H1 (cell line): ENCODE data around the gene NUDT19. TPM values are rescaled to one million over a fixed set of nuclear protein-coding genes. Genes with fewer than 3 reads are reported as not detected.

Experiments
- CTCF ChIA-PET: fragments of 300-600 bp; sonication (Branson Sonifier 250); formaldehyde crosslinking; loops from one replicate; lab custom pipeline; 2021; ENCODE audit not compliant: partially characterized antibody; lab: Charles Lee
- POLR2A ChIA-PET: fragments of 300-600 bp; sonication (Branson Sonifier 250); formaldehyde crosslinking; loops from one replicate; lab custom pipeline; 2021; ENCODE audit warnings: inconsistent platforms; ENCODE audit not compliant: partially characterized antibody; lab: Charles Lee
- DNase-seq, 2 experiments: peaks; one replicate each; pipeline versions ENCODE4 v3.0.0 to v3.0.0-alpha.2; 2010 to 2022; ENCODE audit warnings: low spot score in 2 of 2, low read depth in 1 of 2, mixed read lengths in 1 of 2
- FAIRE-seq: peaks from 2 replicates; lab custom pipeline; 2011; peaks lifted over from hg19 to GRCh38; lab: Jason Lieb, UNC
- H2AFZ ChIP-seq: 2 replicates; pipeline ENCODE4 v1.8.1; 2012; ENCODE audit warnings: low read length, inconsistent platforms
- H2AK5ac ChIP-seq: 2 replicates; pipeline ENCODE4 v1.6.1; 2013; ENCODE audit warnings: low read depth, low read length
- H2BK120ac ChIP-seq: replicated peaks from 2 replicates; pipeline ENCODE3; 2013; ENCODE audit warnings: low read depth, low read length, inconsistent platforms
- H2BK12ac ChIP-seq: 2 replicates; pipeline ENCODE4 v1.6.1; 2013; ENCODE audit warnings: low read depth, low read length
- H2BK15ac ChIP-seq: 2 replicates; pipeline ENCODE4 v1.6.1; 2013; ENCODE audit warnings: low read length
- H2BK20ac ChIP-seq: 2 replicates; pipeline ENCODE4 v1.6.1; 2013; ENCODE audit warnings: low read length
- H2BK5ac ChIP-seq: 2 replicates; pipeline ENCODE4 v1.6.1; 2013; ENCODE audit warnings: low read depth, low read length
- H3K14ac ChIP-seq: 2 replicates; pipeline ENCODE4 v1.6.1; 2013; ENCODE audit warnings: inconsistent platforms; ENCODE audit not compliant: insufficient read length
- H3K18ac ChIP-seq: 2 replicates; pipeline ENCODE4 v1.6.1; 2013; ENCODE audit warnings: low read length; ENCODE audit errors: extremely low read depth
- H3K23ac ChIP-seq: 2 replicates; pipeline ENCODE4 v1.6.1; 2013; ENCODE audit warnings: inconsistent platforms; ENCODE audit not compliant: insufficient read length
- H3K23me2 ChIP-seq: 2 replicates; pipeline ENCODE4 v1.6.1; 2013; ENCODE audit warnings: low read depth, low read length
- H3K27ac ChIP-seq: 2 replicates; pipeline ENCODE4 v1.6.1; 2011; ENCODE audit warnings: low read depth, low read length, inconsistent platforms
- H3K27me3 ChIP-seq, 4 experiments: replicated peaks in 1 of 4; 1 replicate in 1 of 4; 2 replicates in 3 of 4; pipeline versions ENCODE4 v1.6.1 to v1.8.1; 2011 to 2013; ENCODE audit warnings: low read length in 3 of 4, mild to moderate bottlenecking in 3 of 4, inconsistent platforms in 2 of 4, mixed read lengths in 2 of 4, moderate library complexity in 1 of 4; ENCODE audit not compliant: control insufficient read depth in 3 of 4, insufficient read depth in 3 of 4; ENCODE audit errors: extremely low read depth in 1 of 4
- H3K36me3 ChIP-seq, 4 experiments: 2 replicates each; pipeline versions ENCODE4 v1.6.1 to v1.8.1; 2011 to 2013; ENCODE audit warnings: mild to moderate bottlenecking in 4 of 4, low read length in 3 of 4, moderate library complexity in 2 of 4, control low read depth in 1 of 4, inconsistent platforms in 1 of 4; ENCODE audit not compliant: insufficient read depth in 4 of 4, control insufficient read depth in 2 of 4
- H3K4ac ChIP-seq: replicated peaks from 2 replicates; pipeline ENCODE3; 2013; ENCODE audit warnings: low read length, low read depth, mixed read lengths, inconsistent platforms; ENCODE audit not compliant: insufficient read length
- H3K4me1 ChIP-seq, 4 experiments: replicated peaks in 1 of 4; 1 replicate in 1 of 4; 2 replicates in 3 of 4; pipeline versions ENCODE4 v1.6.1 to v1.8.1; 2011 to 2013; ENCODE audit warnings: low read length in 3 of 4, inconsistent platforms in 2 of 4, mixed read lengths in 1 of 4; ENCODE audit not compliant: insufficient read depth in 4 of 4, control insufficient read depth in 3 of 4
- H3K4me2 ChIP-seq, 2 experiments: 2 replicates each; pipeline versions ENCODE4 v1.6.1 to v1.8.1; 2011 to 2013; ENCODE audit warnings: low read depth in 2 of 2, low read length in 2 of 2, control low read depth in 1 of 2, inconsistent platforms in 1 of 2, mild to moderate bottlenecking in 1 of 2; ENCODE audit not compliant: insufficient read depth in 1 of 2
- H3K4me3 ChIP-seq, 4 experiments: fragments of 200-600, 300-600 bp in 1 of 4; sonication (generic), shearing (Covaris generic), sonication (Bioruptor Twin) in 1 of 4; 2 replicates each; pipeline versions ENCODE4 v1.5.1 to v1.8.1; 2011 to 2016; ENCODE audit warnings: low read length in 4 of 4, low read depth in 3 of 4, control low read depth in 2 of 4, inconsistent platforms in 2 of 4, mild to moderate bottlenecking in 2 of 4, mixed read lengths in 1 of 4, moderate library complexity in 1 of 4; ENCODE audit not compliant: insufficient read depth in 2 of 4; ENCODE audit errors: extremely low read depth in 1 of 4
- H3K56ac ChIP-seq: replicated peaks from 2 replicates; pipeline ENCODE3; 2013; ENCODE audit warnings: low read depth, mild to moderate bottlenecking, mixed read lengths, low read length, inconsistent platforms; ENCODE audit not compliant: insufficient read length
- H3K79me1 ChIP-seq: 2 replicates; pipeline ENCODE4 v1.6.1; 2013; ENCODE audit warnings: low read depth, low read length, control low read depth
- H3K79me2 ChIP-seq, 2 experiments: 2 replicates each; pipeline versions ENCODE4 v1.6.1 to v1.8.1; 2012 to 2013; ENCODE audit warnings: low read length in 2 of 2, mild to moderate bottlenecking in 2 of 2, inconsistent platforms in 1 of 2; ENCODE audit not compliant: insufficient read depth in 2 of 2, control insufficient read depth in 1 of 2
- H3K9ac ChIP-seq, 4 experiments: replicated peaks in 1 of 4; 1 replicate in 1 of 4; 2 replicates in 3 of 4; pipeline versions ENCODE4 v1.6.1 to v1.8.1; 2011 to 2013; ENCODE audit warnings: low read depth in 3 of 4, low read length in 3 of 4, control low read depth in 2 of 4, mild to moderate bottlenecking in 2 of 4, moderate library complexity in 2 of 4, inconsistent platforms in 1 of 4; ENCODE audit errors: extremely low read depth in 1 of 4
- H3K9me3 ChIP-seq, 2 experiments: 2 replicates each; pipeline versions ENCODE4 v1.6.1 to v1.8.1; 2012 to 2013; ENCODE audit warnings: mild to moderate bottlenecking in 2 of 2, moderate library complexity in 2 of 2, control low read depth in 1 of 2, inconsistent platforms in 1 of 2, low read depth in 1 of 2, low read length in 1 of 2, mixed read lengths in 1 of 2; ENCODE audit not compliant: insufficient read depth in 2 of 2
- H4K20me1 ChIP-seq, 2 experiments: replicated peaks in 1 of 2; 2 replicates each; pipeline versions ENCODE3 to v1.8.1; 2011 to 2013; ENCODE audit warnings: inconsistent platforms in 2 of 2, low read length in 2 of 2, mild to moderate bottlenecking in 1 of 2; ENCODE audit not compliant: insufficient read depth in 2 of 2, control insufficient read depth in 1 of 2
- H4K5ac ChIP-seq: 2 replicates; pipeline ENCODE4 v1.6.1; 2013; ENCODE audit warnings: low read length, low read depth, mixed read lengths, inconsistent platforms; ENCODE audit not compliant: insufficient read length
- H4K8ac ChIP-seq: 2 replicates; pipeline ENCODE4 v1.8.0; 2013; ENCODE audit warnings: mild to moderate bottlenecking, moderate library complexity, low read length, inconsistent platforms; ENCODE audit not compliant: insufficient read depth; ENCODE audit errors: extremely low read depth
- H4K91ac ChIP-seq: replicated peaks from 2 replicates; pipeline ENCODE3; 2013; ENCODE audit warnings: low read length, mixed read lengths, inconsistent platforms; ENCODE audit not compliant: insufficient read length
- BCL11A ChIP-seq, 2 experiments: IDR thresholded peaks; one replicate each; pipeline ENCODE4 v1.6.1; 2011; ENCODE audit warnings: low read depth in 2 of 2, low read length in 2 of 2, mild to moderate bottlenecking in 2 of 2
- CBX8 ChIP-seq: fragments of 300-800, 300-1000 bp; sonication (generic); IDR thresholded peaks from 2 replicates; pipeline ENCODE4 v1.7.1; 2016; ENCODE audit warnings: low read depth, low read length, borderline replicate concordance
- GABPA ChIP-seq: IDR thresholded peaks from 2 replicates; pipeline ENCODE4 v1.6.1; 2011; ENCODE audit warnings: mild to moderate bottlenecking, low read length, moderate library complexity, borderline replicate concordance; ENCODE audit not compliant: insufficient read depth
- GTF2F1 ChIP-seq: IDR thresholded peaks from 2 replicates; pipeline ENCODE4 v1.6.1; 2012; ENCODE audit warnings: low read depth, low read length, improper control_type of control experiment, borderline replicate concordance
- JUND ChIP-seq: IDR thresholded peaks from 2 replicates; pipeline ENCODE4 v1.6.1; 2011; ENCODE audit warnings: mild to moderate bottlenecking, improper control_type of control experiment, low read length
- POU5F1 ChIP-seq: IDR thresholded peaks from 2 replicates; pipeline ENCODE4 v1.6.1; 2011; ENCODE audit warnings: low read depth, mild to moderate bottlenecking, low read length, moderate library complexity
- SIN3A ChIP-seq, 2 experiments: IDR thresholded peaks in 1 of 2; conservative IDR thresholded peaks in 1 of 2; 2 replicates each; pipeline ENCODE4 v1.6.1; 2011 to 2012; ENCODE audit warnings: low read length in 2 of 2, improper control_type of control experiment in 1 of 2, low read depth in 1 of 2, mild to moderate bottlenecking in 1 of 2
- SP4 ChIP-seq: IDR thresholded peaks from 2 replicates; pipeline ENCODE4 v1.6.1; 2012; ENCODE audit warnings: low read length, inconsistent platforms
- TAF1 ChIP-seq: IDR thresholded peaks from 2 replicates; pipeline ENCODE4 v1.6.1; 2011; ENCODE audit warnings: mild to moderate bottlenecking, low read depth, low read length
- TCF12 ChIP-seq: IDR thresholded peaks from 2 replicates; pipeline ENCODE4 v1.6.1; 2011; ENCODE audit warnings: low read depth, mild to moderate bottlenecking, low read length
- TEAD4 ChIP-seq: IDR thresholded peaks from 2 replicates; pipeline ENCODE4 v1.6.1; 2012; ENCODE audit warnings: low read depth, low read length, inconsistent platforms, mixed read lengths
- ZNF274 ChIP-seq: IDR thresholded peaks from 2 replicates; pipeline ENCODE4 v1.7.0; 2012; ENCODE audit warnings: low read length, borderline replicate concordance; ENCODE audit errors: extremely low read depth
- WGBS, 2 experiments: shearing (Covaris generic) in 1 of 2; methylation state at CpG; one replicate each; pipeline versions ENCODE4 v1.1.6 to v1.1.7; 2013 to 2015; ENCODE audit warnings: low lambda C conversion rate in 2 of 2, mixed read lengths in 2 of 2, inconsistent platforms in 1 of 2, low coverage in 1 of 2, missing lambda C conversion rate in 1 of 2; ENCODE audit not compliant: insufficient replicate concordance in 2 of 2, insufficient coverage in 1 of 2, insufficient read length in 1 of 2; ENCODE audit errors: extremely low coverage in 1 of 2, missing lambda C conversion rate in 1 of 2; 5-methylcytosine and 5-hydroxymethylcytosine counted together
- polyA plus RNA-seq, 7 experiments: library from polyadenylated mRNA; depleted of rRNA in 3 of 7; stranded (reverse) in 5 of 7; unstranded in 2 of 7; fragments of >200 nt in 5 of 7; fragments of 200-250 nt in 2 of 7; gene quantifications; 1 replicate in 5 of 7; 2 replicates in 1 of 7; 4 replicates in 1 of 7; pipeline versions ENCODE4 v1.2.1 to v1.2.3, GENCODE V29; 2011 to 2013; ENCODE audit warnings: missing spikeins in 2 of 7, mixed read lengths in 2 of 7
- total RNA-seq: library from RNA; stranded (reverse); fragmentation: NEBNext Ultra II Directional; extraction: Animal tissue kit (Norgen Biotek cat#: 25700); gene quantifications from 2 replicates; pipeline ENCODE4 v1.2.1, GENCODE V29; 2021

NUDT19 gene
- total and polyA plus RNA-seq, 2 of the 8 experiments (the other 6 are each of a cell fraction or from before 2014, with no cell fraction given), result 2.0 to 3.3 TPM

- H4K5ac ChIP-seq, result no peak overlapping the region
- no peak for FAIRE-seq
- no peak overlapping the region for H2BK120ac ChIP-seq
- peaks cover 7% of the 10 kb centered on the region; the same call in 1 of the 2 replicates for H3K23me2 ChIP-seq
- H4K20me1 ChIP-seq, result no peaks in the 10 kb centered on the region
- H3K56ac ChIP-seq, result no peak overlapping the region
- no peak for DNase-seq
- no peak overlapping the region for H3K4me3 ChIP-seq
- TF ChIP-seq SP4, result no peak
- TF ChIP-seq TEAD4, result no peak
- no peak for TF ChIP-seq ZNF274
- TF ChIP-seq GTF2F1, result no peak
- no peak for TF ChIP-seq BCL11A (IDR thresholded peaks at IDR 0.05; ENCODE audit: low read depth in 2 of 2, low read length in 2 of 2)
- no peak for TF ChIP-seq SIN3A (conservative IDR thresholded peaks at IDR 0.05 in 1 of 2, IDR thresholded peaks at IDR 0.05 in 1 of 2; ENCODE audit: low read depth in 1 of 2, low read length in 2 of 2)
- TF ChIP-seq JUND, result no peak
- no peak for TF ChIP-seq POU5F1
- no peak for TF ChIP-seq TAF1
- no peak for TF ChIP-seq TCF12
- TF ChIP-seq CBX8, result no peak
- TF ChIP-seq GABPA, result no peak
- H3K23ac ChIP-seq, result no peak overlapping the region
- H3K79me1 ChIP-seq, result no peaks in the 10 kb centered on the region
- H3K9ac ChIP-seq, result no peak overlapping the region
- WGBS, 2 experiments, result 97% methylated on average over 4 of the region's 4 CpGs; no CpG with 5 or more reads in 1 of the 2 experiments
- H3K18ac ChIP-seq, result no peak overlapping the region
- no peak overlapping the region for H4K8ac ChIP-seq
- no peak overlapping the region for H2BK5ac ChIP-seq
- H4K91ac ChIP-seq, result no peak overlapping the region
- H2AK5ac ChIP-seq, result no peak overlapping the region
- no peak overlapping the region for H2BK12ac ChIP-seq
- ChIA-PET CTCF (interaction anchor here (1.0 to 1.4 kb wide), 2 partner anchors 44 to 180 kb away, joined by 4 read pairs; no protein-coding TSS in a partner anchor), POLR2A (interaction anchor here (1.3 kb wide), 1 partner anchor 10 kb away, joined by 3 read pairs; no protein-coding TSS in a partner anchor)
- H3K4me1 ChIP-seq, result no peaks in the 10 kb centered on the region; a peak in 1 of 7 replicates
- H2AFZ ChIP-seq, result no peak overlapping the region
- no peak overlapping the region for H3K27ac ChIP-seq
- no peak overlapping the region for H3K4ac ChIP-seq
- no peaks in the 10 kb centered on the region for H3K79me2 ChIP-seq
- H2BK15ac ChIP-seq, result no peak overlapping the region
- no peaks in the 10 kb centered on the region for H3K27me3 ChIP-seq
- no peaks in the 10 kb centered on the region for H3K9me3 ChIP-seq
- no peak overlapping the region for H3K4me2 ChIP-seq
- no peak overlapping the region for H2BK20ac ChIP-seq
- no peak overlapping the region for H3K14ac ChIP-seq
- no peaks in the 10 kb centered on the region for H3K36me3 ChIP-seq
Observed at GRCh38 chr19:32743447-32743846, 51.8 kb downstream of the NUDT19 start.
